HG03139 (cell line): ENCODE results near the gene OR11H1.
"Not testable (repeated sequence)": the region's sequence is repeated elsewhere in the genome, so short reads cannot be mapped to it uniquely, and the experiment has no call there.

Experiments used
- ATAC-seq: cut with Tn5 transposase; IDR thresholded peaks from one replicate; pipeline ENCODE4 v1.9.1; 2021; ENCODE audit not compliant: unreplicated experiment

The OR11H1 gene

GRCh38 chr22:15527892-15528291, at the start of gene OR11H1:
TSS of gene OR11H1 (plus strand) at chr22:15528192. CDS start at chr22:15528192, 0 bp downstream.
- ATAC-seq: not testable (repeated sequence)

GRCh38 chr22:15509967-15510366, 18.0 kb upstream of the OR11H1 start:
- ATAC-seq: not testable (repeated sequence)

GRCh38 chr22:15515896-15516295, 12.1 kb upstream of the OR11H1 start:
- not testable (repeated sequence) for ATAC-seq

GRCh38 chr22:15553767-15554166, 25.8 kb downstream of the OR11H1 start:
- not testable (repeated sequence) for ATAC-seq

- not testable (repeated sequence) for ATAC-seq
Measured at GRCh38 chr22:15563461-15563860, 35.5 kb downstream of the OR11H1 start.

GRCh38 chr22:15565063-15565462, 37.1 kb downstream of the OR11H1 start:
- ATAC-seq: not testable (repeated sequence)
